ENCODE results near the gene MEF2A. TPM values are rescaled to one million over a fixed set of nuclear protein-coding genes. Genes with fewer than 3 reads are reported as not detected.

MEF2A gene
- total RNA-seq, 1 donor from 2014 or later = 61.9 TPM

GRCh38 chr15:99552111-99552510 is 13.7 kb upstream of the MEF2A start:
- Histone ChIP-seq H3K27ac (no peak overlapping the region), H3K36me3 (no peaks in the 10 kb centered on the region), H3K4me3 (no peak overlapping the region), H2AFZ (replicated peaks) (peak overlapping the region; percentile 68), H3K4me1 (no peaks in the 10 kb centered on the region), H3K9ac (no peak overlapping the region), H4K20me1 (ENCODE audit: low read depth) (no peaks in the 10 kb centered on the region), H3K79me2 (ENCODE audit: low read depth) (no peaks in the 10 kb centered on the region), H3K4me2 (no peak overlapping the region), H3K9me3 (ENCODE audit: low read depth) (no peaks in the 10 kb centered on the region), H3F3A (ENCODE audit: low read depth) (no peaks in the 10 kb centered on the region), H3K27me3 (no peaks in the 10 kb centered on the region)
- H3K4me1 Mint-ChIP-seq = no peaks in the 10 kb centered on the region
- H3K4me3 Mint-ChIP-seq = no peak overlapping the region
- no peak overlapping the region for H3K27ac Mint-ChIP-seq
- H3K27me3 Mint-ChIP-seq (ENCODE audit: insufficient read depth, low read depth) = peaks cover 8% of the 10 kb centered on the region
- no peak for DNase-seq (ENCODE audit: low spot score)
- no peaks in the 10 kb centered on the region for H3K9me3 Mint-ChIP-seq
- TF ChIP-seq EZH2 (IDR thresholded peaks at IDR 0.05) = no peak
- TF ChIP-seq CTCF (IDR thresholded peaks at IDR 0.05) = no peak
- no peak for TF ChIP-seq EZH2phosphoT487 (IDR thresholded peaks at IDR 0.05)
- no peaks in the 10 kb centered on the region for H3K36me3 Mint-ChIP-seq

- Mint-ChIP-seq H3K4me3 (no peak overlapping the region), H3K27me3 (ENCODE audit: insufficient read depth, low read depth) (peaks cover 3% of the 10 kb centered on the region), H3K27ac (no peak overlapping the region), H3K36me3 (no peaks in the 10 kb centered on the region), H3K9me3 (no peaks in the 10 kb centered on the region), H3K4me1 (peaks cover 13% of the 10 kb centered on the region)
- Histone ChIP-seq H3K36me3 (no peaks in the 10 kb centered on the region), H3F3A (ENCODE audit: low read depth) (no peaks in the 10 kb centered on the region), H3K27ac (no peak overlapping the region), H4K20me1 (ENCODE audit: low read depth) (no peaks in the 10 kb centered on the region), H2AFZ (replicated peaks) (no peak overlapping the region), H3K27me3 (no peaks in the 10 kb centered on the region), H3K9ac (no peak overlapping the region), H3K9me3 (ENCODE audit: low read depth) (no peaks in the 10 kb centered on the region), H3K4me2 (no peak overlapping the region), H3K79me2 (ENCODE audit: low read depth) (no peaks in the 10 kb centered on the region), H3K4me3 (no peak overlapping the region), H3K4me1 (no peaks in the 10 kb centered on the region)
- no peak for TF ChIP-seq CTCF (IDR thresholded peaks at IDR 0.05)
- TF ChIP-seq EZH2phosphoT487 (IDR thresholded peaks at IDR 0.05) = no peak
- TF ChIP-seq EZH2 (IDR thresholded peaks at IDR 0.05) = no peak
- no peak for DNase-seq (ENCODE audit: low spot score)
Measured at GRCh38 chr15:99554880-99555488, 10.8 kb upstream of the MEF2A start.

DNA sequence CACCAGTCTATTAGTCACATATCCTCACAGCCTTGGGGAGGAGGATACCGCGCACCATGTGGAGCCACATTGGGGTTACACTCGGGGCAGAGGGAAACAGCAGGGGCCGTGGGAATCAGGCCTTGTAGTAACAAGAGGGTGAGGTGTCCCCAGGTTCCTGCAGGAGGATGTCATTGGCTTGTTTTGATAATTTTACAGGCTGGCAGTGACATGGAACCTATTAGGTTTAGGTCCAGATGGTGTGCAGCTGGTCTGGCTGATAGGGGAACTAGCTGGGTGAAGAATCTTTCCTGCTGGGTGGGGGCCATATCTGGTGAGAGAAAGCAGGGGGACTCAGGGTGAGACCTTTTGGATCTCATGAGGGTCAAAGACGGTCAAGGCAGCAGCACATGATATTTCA is 9.8 kb upstream of the MEF2A start:
- no peak overlapping the region for H3K27ac ChIP-seq
- no peaks in the 10 kb centered on the region for H3K4me1 ChIP-seq
- no peak overlapping the region for H3K4me3 ChIP-seq
- H3K27me3 ChIP-seq = no peaks in the 10 kb centered on the region
- Mint-ChIP-seq H3K36me3 (no peaks in the 10 kb centered on the region), H3K27ac (peak overlapping the region; percentile 54), H3K4me3 (no peak overlapping the region), H3K27me3 (ENCODE audit: insufficient read depth, low read depth) (peaks cover 3% of the 10 kb centered on the region), H3K9me3 (no peaks in the 10 kb centered on the region), H3K4me1 (peaks cover 13% of the 10 kb centered on the region)
- DNase-seq (ENCODE audit: low spot score) = no peak
- H3K79me2 ChIP-seq (ENCODE audit: low read depth) = no peaks in the 10 kb centered on the region
- H3K9ac ChIP-seq = no peak overlapping the region
- H3K36me3 ChIP-seq = no peaks in the 10 kb centered on the region
- no peaks in the 10 kb centered on the region for H3K9me3 ChIP-seq (ENCODE audit: low read depth)
- H3K4me2 ChIP-seq = no peak overlapping the region
- TF ChIP-seq EZH2phosphoT487 (IDR thresholded peaks at IDR 0.05) (no peak), EZH2 (IDR thresholded peaks at IDR 0.05) (no peak), CTCF (IDR thresholded peaks at IDR 0.05) (no peak)
- H3F3A ChIP-seq (ENCODE audit: low read depth) = no peaks in the 10 kb centered on the region
- H4K20me1 ChIP-seq (ENCODE audit: low read depth) = no peaks in the 10 kb centered on the region
- H2AFZ ChIP-seq (replicated peaks) = no peak overlapping the region
